Type B pancreatic cell (in vitro differentiated cells): ENCODE results near the gene COX4I1. TPM values are rescaled to one million over a fixed set of nuclear protein-coding genes. Genes with fewer than 3 reads are reported as not detected.
A peak's percentile ranks its signal among the peaks of the same experiment; 100 is the strongest.

ENCODE experiments used
- DNase-seq: peaks from one replicate; pipeline ENCODE4 v3.0.0; 2021; ENCODE audit warnings: mixed read lengths; ENCODE audit not compliant: unreplicated experiment; ENCODE audit errors: extremely low spot score
- H3K27ac Mint-ChIP-seq: 2 replicates; pipeline ENCODE4 v1.8.0; 2021; ENCODE audit warnings: mild to moderate bottlenecking, mixed read lengths
- H3K27me3 Mint-ChIP-seq: 2 replicates; pipeline ENCODE4 v1.8.0; 2021; ENCODE audit warnings: mixed read lengths
- H3K36me3 Mint-ChIP-seq: 2 replicates; pipeline ENCODE4 v1.8.0; 2021; ENCODE audit warnings: mixed read lengths
- H3K4me1 Mint-ChIP-seq: one replicate; pipeline ENCODE4 v1.8.0; 2021; ENCODE audit warnings: mixed read lengths; ENCODE audit not compliant: unreplicated experiment
- H3K4me3 Mint-ChIP-seq: 2 replicates; pipeline ENCODE4 v1.8.0; 2021; ENCODE audit warnings: mild to moderate bottlenecking, mixed read lengths
- H3K9me3 Mint-ChIP-seq: 2 replicates; pipeline ENCODE4 v1.8.0; 2021; ENCODE audit warnings: mixed read lengths
- total RNA-seq: library from RNA; stranded (reverse); gene quantifications from 2 replicates; pipeline ENCODE4 v1.2.1, GENCODE V29; 2021; ENCODE audit warnings: low replicate concordance
- TF ChIP-seq, protein P1 (sequence below): fragments of 200-600 bp; sonication (generic); conservative IDR thresholded peaks from 2 replicates; pipeline ENCODE4 v1.5.0; 2021; ENCODE audit warnings: antibody characterized with exemption, mild to moderate bottlenecking

The COX4I1 gene
- total RNA-seq, 1 donor from 2014 or later: 524 TPM

DNA sequence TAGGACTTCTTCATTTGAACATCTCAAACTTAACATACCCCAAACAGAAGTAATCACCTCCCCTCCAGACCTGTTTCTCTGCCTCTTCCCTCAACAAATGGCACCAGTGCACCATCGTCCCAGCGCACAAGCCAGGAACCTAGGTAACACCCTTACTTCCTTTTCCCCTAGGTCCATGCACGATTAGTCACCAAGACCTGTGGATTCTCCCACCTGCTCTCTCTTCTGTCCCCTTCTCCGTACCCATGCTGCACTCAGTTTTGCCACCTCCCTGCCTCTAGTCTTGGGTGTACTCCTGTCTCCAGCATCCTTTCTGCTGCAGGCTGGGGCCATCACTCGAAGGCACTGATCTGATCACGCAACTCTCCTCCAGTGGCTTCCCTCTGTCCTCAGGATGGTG lies 3.3 kb upstream of the COX4I1 start:
- TF ChIP-seq, protein P1, sequence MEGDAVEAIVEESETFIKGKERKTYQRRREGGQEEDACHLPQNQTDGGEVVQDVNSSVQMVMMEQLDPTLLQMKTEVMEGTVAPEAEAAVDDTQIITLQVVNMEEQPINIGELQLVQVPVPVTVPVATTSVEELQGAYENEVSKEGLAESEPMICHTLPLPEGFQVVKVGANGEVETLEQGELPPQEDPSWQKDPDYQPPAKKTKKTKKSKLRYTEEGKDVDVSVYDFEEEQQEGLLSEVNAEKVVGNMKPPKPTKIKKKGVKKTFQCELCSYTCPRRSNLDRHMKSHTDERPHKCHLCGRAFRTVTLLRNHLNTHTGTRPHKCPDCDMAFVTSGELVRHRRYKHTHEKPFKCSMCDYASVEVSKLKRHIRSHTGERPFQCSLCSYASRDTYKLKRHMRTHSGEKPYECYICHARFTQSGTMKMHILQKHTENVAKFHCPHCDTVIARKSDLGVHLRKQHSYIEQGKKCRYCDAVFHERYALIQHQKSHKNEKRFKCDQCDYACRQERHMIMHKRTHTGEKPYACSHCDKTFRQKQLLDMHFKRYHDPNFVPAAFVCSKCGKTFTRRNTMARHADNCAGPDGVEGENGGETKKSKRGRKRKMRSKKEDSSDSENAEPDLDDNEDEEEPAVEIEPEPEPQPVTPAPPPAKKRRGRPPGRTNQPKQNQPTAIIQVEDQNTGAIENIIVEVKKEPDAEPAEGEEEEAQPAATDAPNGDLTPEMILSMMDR: no peak

DNA sequence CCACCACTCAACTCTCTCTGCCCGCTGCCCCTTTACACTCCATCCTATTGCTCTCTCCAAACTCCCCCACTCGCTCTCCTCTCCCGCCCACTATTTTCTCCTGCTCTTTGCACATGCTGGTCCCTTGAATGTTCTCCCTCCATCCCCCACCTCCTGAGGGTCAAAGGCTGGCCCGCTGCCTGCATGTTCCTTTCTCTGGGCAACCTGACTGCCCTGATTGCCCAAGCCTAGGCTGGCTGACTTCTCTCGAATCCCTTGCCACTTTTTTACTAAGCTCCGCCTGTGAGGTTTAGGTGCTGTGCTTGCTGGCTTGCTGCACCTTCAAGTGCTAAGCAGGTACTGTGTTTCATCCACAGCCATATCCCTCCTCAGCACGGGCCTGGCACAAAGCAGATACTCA lies 2.9 kb upstream of the COX4I1 start:
- H3K4me1 Mint-ChIP-seq: peaks cover 27% of the 10 kb centered on the region
- DNase-seq: no peak

More for the DNA sequence above, 3.3 kb upstream of the COX4I1 start:
- no peak for DNase-seq
- H3K27ac Mint-ChIP-seq: no peak overlapping the region
- H3K4me3 Mint-ChIP-seq: no peak overlapping the region
- H3K4me1 Mint-ChIP-seq: peaks cover 22% of the 10 kb centered on the region
- no peaks in the 10 kb centered on the region for H3K27me3 Mint-ChIP-seq
- H3K36me3 Mint-ChIP-seq: peaks cover 37% of the 10 kb centered on the region
- no peaks in the 10 kb centered on the region for H3K9me3 Mint-ChIP-seq

DNA sequence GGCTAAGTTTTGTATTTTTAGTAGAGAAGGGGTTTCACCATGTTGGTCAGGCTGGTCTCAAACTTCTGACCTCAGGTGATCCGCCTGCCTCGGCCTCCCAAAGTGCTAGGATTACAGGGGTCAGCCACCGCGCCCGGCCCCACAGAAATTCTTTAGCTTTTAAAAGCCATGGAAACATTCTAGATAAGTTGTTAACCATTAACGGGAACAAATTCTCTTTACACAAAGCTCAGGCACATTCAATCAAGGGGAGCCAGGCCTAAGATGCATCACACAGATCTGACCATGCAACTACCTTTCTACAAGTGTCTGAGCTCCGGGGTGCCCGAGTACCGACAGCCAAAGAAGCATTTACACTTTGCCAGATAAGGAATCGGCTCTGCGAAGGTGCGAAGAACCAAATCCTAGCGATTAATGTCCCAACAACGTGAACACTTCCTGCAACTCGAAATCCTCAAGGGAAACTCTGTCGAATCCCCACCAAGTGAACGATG lies 1.2 kb upstream of the COX4I1 start:
- H3K9me3 Mint-ChIP-seq: no peaks in the 10 kb centered on the region
- peak overlapping the region; percentile 94 for H3K4me3 Mint-ChIP-seq
- peak overlapping the region; percentile 92 for H3K27ac Mint-ChIP-seq
- TF ChIP-seq, protein P1: no peak
- H3K36me3 Mint-ChIP-seq: peaks cover 31% of the 10 kb centered on the region
- H3K4me1 Mint-ChIP-seq: peaks cover 27% of the 10 kb centered on the region
- DNase-seq: no peak
- H3K27me3 Mint-ChIP-seq: no peaks in the 10 kb centered on the region

More for the DNA sequence above, 2.9 kb upstream of the COX4I1 start:
- Mint-ChIP-seq H3K36me3 (peaks cover 37% of the 10 kb centered on the region), H3K27me3 (no peaks in the 10 kb centered on the region), H3K9me3 (no peaks in the 10 kb centered on the region), H3K4me3 (peak overlapping the region; percentile 94), H3K27ac (no peak overlapping the region)
- TF ChIP-seq, protein P1: no peak

DNA sequence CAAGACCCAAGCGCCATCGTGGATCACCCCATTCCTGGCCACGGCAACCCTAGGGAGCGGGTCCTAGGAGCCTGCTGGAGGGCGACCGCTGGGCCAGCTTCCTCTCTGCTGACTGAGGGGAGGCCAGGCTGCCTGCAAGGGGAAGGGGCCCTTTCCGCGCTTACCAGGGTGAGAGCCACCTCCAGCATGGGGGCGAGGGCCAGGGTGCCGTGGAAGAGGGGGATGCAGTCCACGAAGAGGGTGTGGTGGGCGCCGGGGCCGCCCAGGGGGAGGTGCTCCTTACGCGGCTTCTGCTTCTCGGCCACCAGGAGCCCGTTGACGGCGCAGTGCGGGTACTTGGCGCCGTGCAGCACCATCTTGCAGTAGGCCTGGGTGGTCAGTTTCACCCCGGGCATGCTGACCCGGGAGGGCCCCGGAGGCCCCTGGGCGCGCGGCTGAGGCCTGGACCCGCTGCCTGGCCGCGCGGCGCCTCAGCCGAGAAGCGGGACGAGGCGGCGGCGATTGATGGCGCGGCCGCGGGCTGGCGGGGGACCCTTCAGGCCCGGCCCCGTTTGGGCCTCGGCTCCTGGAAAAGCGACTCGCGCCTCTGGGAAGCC lies 496 bp upstream of the COX4I1 start:
- DNase-seq: no peak
- Mint-ChIP-seq H3K27ac (peak overlapping the region; percentile 92), H3K9me3 (no peaks in the 10 kb centered on the region), H3K27me3 (no peaks in the 10 kb centered on the region), H3K4me3 (peak overlapping the region; percentile 94), H3K36me3 (peaks cover 36% of the 10 kb centered on the region), H3K4me1 (peaks cover 27% of the 10 kb centered on the region)
- TF ChIP-seq, protein P1: peak; percentile 33

DNA sequence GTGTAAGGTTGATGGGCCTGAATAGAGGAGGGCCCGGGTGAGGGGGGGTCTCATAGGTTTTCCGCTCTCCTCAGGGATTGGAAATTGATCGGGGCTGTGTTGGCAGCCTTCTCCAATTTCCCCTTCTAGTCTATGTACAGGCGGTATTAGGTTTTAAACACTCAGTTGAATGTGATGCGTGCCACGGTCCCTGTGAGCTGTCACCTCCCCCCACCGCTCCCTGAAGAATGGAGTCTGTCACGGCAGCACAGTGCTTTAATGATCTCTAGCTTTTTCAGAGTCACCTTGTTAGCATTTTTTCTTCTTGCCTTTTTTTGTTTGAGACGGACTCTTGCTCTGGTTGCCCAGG lies 800 bp downstream of the COX4I1 start:
- TF ChIP-seq, protein P1: no peak
- Mint-ChIP-seq H3K27me3 (no peaks in the 10 kb centered on the region), H3K27ac (peak overlapping the region; percentile 98), H3K36me3 (peaks cover 42% of the 10 kb centered on the region), H3K4me3 (peak overlapping the region; percentile 95), H3K4me1 (peaks cover 27% of the 10 kb centered on the region), H3K9me3 (no peaks in the 10 kb centered on the region)
- DNase-seq: no peak

DNA sequence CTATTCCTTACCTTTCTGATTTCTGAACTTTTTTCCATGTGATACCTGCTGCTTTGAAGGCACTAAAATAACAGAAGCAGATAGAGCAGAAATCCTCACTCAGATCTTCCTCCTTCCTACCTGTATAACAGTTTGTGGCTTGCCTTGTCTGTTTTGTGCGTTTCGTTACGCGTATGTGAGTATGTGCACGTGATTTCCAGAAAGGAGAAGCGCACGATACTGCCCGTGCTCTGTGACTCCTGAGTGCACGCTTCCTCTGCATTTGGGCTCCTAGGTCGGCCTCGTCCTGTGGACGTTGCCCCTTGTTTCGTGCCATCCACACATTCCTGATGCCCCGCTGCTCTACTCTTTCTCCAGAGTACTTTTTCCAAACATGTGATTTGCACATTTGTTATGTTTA lies 4.1 kb downstream of the COX4I1 start:
- H3K4me1 Mint-ChIP-seq: peaks cover 16% of the 10 kb centered on the region
- no peaks in the 10 kb centered on the region for H3K27me3 Mint-ChIP-seq
- H3K36me3 Mint-ChIP-seq: peaks cover 46% of the 10 kb centered on the region
- no peaks in the 10 kb centered on the region for H3K9me3 Mint-ChIP-seq
- DNase-seq: no peak
- no peak overlapping the region for H3K4me3 Mint-ChIP-seq
- TF ChIP-seq, protein P1: no peak
- no peak overlapping the region for H3K27ac Mint-ChIP-seq
